ENCODE measurements around the gene ZNF554. TPM values are rescaled to one million over a fixed set of nuclear protein-coding genes. Genes with fewer than 3 reads are reported as not detected.

The ZNF554 gene
- total and polyA plus RNA-seq, 2 donors (not counting 3 experiments of a cell fraction or from before 2014, with no cell fraction given): 1.2 to 1.6 TPM

GRCh38 chr19:2800506-2800905 is 19.2 kb upstream of the ZNF554 start:
- H3K27ac ChIP-seq (ENCODE audit: insufficient read depth, low read depth, low read length): no peak overlapping the region
- TF ChIP-seq POLR2A (IDR thresholded peaks at IDR 0.05; ENCODE audit: low read depth, low read length) (no peak), GATA2 (IDR thresholded peaks at IDR 0.05; ENCODE audit: insufficient read depth, insufficient read length, low read depth, low read length) (no peak), MYC (IDR thresholded peaks at IDR 0.05; ENCODE audit: low read depth, low read length) (no peak), CTCF (IDR thresholded peaks at IDR 0.05; ENCODE audit: extremely low read depth in 1 of 2, insufficient read depth in 1 of 2, low read depth in 1 of 2, low read length in 2 of 2) (no peak), FOS (IDR thresholded peaks at IDR 0.05; ENCODE audit: borderline replicate concordance, insufficient read depth, low read length) (no peak), EZH2 (IDR thresholded peaks at IDR 0.05; ENCODE audit: borderline replicate concordance, low read depth, low read length, severe bottlenecking) (no peak), POLR2AphosphoS5 (IDR thresholded peaks at IDR 0.05; ENCODE audit: insufficient read depth, low read depth, low read length) (no peak), MAX (IDR thresholded peaks at IDR 0.05; ENCODE audit: insufficient read depth, insufficient read length) (no peak), JUN (IDR thresholded peaks at IDR 0.05; ENCODE audit: borderline replicate concordance, insufficient read depth, insufficient read length, low read depth) (no peak)
- H3K4me1 ChIP-seq (ENCODE audit: control insufficient read depth, extremely low read depth, insufficient read depth, low read length): no peaks in the 10 kb centered on the region
- H3K4me3 ChIP-seq (replicated peaks in 1 of 3; ENCODE audit: insufficient read depth in 1 of 3, low read depth in 1 of 3, low read length in 3 of 3): no peak overlapping the region
- dilution Hi-C loops (cut with MboI; ENCODE audit: extremely low pct_ligation_motif_present, low sequenced_read_pairs): no loop called here
- intact Hi-C loops (cut with micrococcal nuclease): no loop called here
- FAIRE-seq (no peak), DNase-seq (ENCODE audit: low read depth, low spot score) (no peak)
- H3K9me1 ChIP-seq (replicated peaks; ENCODE audit: control insufficient read depth, extremely low read depth, insufficient read depth, low read length): no peaks in the 10 kb centered on the region
- H3K9ac ChIP-seq (replicated peaks; ENCODE audit: extremely low read depth, insufficient read depth, low read length): no peak overlapping the region
- no peak overlapping the region for H2AFZ ChIP-seq (ENCODE audit: low read depth, low read length)
- H3K79me2 ChIP-seq (ENCODE audit: control insufficient read depth, insufficient read depth, low read length): peaks cover 3% of the 10 kb centered on the region
- POLR2A ChIA-PET: no interaction called here
- CTCF ChIA-PET: no interaction called here
- no peaks in the 10 kb centered on the region for H4K20me1 ChIP-seq (replicated peaks; ENCODE audit: control insufficient read depth, extremely low read depth, insufficient read depth, low read length)
- H3K27me3 ChIP-seq (ENCODE audit: control insufficient read depth in 2 of 2, insufficient read depth in 2 of 2, low read length in 2 of 2): no peaks in the 10 kb centered on the region
- H3K4me2 ChIP-seq (ENCODE audit: insufficient read depth, low read length): no peak overlapping the region
- H3K9me3 ChIP-seq (replicated peaks; ENCODE audit: control insufficient read depth, insufficient read depth, low read length): no peaks in the 10 kb centered on the region
- BruUV-seq (replicated peaks): no TSS peak
- H3K36me3 ChIP-seq (ENCODE audit: control insufficient read depth in 2 of 2, extremely low read depth in 1 of 2, insufficient read depth in 2 of 2, low read length in 2 of 2): peaks cover 8 to 9% of the 10 kb centered on the region in 2 experiments

All from endothelial cell of umbilical vein (primary cell).